NOMO-1 treated with dmso at 0.1 percent for 144 hours (cell line): ENCODE measurements around the gene NTNG2.
A peak's percentile ranks its signal among the peaks of the same experiment; 100 is the strongest.

Source experiments
- DNase-seq: peaks from one replicate; lab custom pipeline; 2025; ENCODE audit not compliant: unreplicated experiment; lab: John Stamatoyannopoulos, UW

Gene NTNG2

DNA sequence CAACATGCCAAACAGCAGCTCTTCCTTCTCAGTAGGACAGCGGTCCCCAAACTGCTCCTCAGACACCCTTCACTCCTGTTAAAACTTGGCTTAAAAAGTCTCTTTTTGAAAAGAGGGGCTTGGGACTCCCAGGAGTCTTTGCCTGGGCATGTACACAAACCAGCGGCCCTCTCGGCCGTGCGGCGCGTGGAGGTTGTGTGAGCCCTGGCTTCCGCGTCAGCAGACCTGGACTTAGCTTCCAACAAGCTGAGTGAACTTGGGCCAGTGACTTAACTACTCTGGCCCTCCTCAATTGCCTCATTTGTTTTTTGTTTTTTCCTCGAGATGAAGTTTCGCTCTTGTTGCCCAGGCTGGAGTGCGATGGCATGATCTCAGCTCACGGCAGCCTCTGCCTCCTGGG, 15.3 kb upstream of the NTNG2 start:
- DNase-seq: no peak

- no peak for DNase-seq
These were observed 14.5 kb upstream of the NTNG2 start for GRCh38 chr9:132147331-132147730.

DNA sequence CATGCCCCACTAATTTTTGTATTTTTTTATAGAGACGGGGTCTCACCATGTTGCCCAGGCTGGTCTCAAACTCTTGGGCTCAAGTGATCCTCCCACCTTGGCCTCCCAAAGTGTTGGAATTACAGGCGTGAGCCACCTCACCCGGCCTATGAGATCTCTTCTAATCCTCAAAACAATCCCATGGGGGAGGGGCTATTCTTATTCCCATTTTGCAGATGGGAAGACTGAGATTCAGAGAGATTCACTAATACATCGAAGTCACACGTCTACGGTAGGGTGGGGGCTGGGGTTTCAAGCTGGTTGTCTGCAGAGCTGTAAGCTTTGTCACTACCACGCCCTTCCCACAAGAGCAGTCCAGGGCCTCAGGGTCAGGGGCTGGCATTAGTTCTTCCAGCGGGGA, 14.0 kb upstream of the NTNG2 start:
- DNase-seq: no peak

GRCh38 chr9:132150256-132150655, 11.6 kb upstream of the NTNG2 start:
- no peak for DNase-seq

GRCh38 chr9:132151118-132151517, 10.7 kb upstream of the NTNG2 start:
- no peak for DNase-seq

DNA sequence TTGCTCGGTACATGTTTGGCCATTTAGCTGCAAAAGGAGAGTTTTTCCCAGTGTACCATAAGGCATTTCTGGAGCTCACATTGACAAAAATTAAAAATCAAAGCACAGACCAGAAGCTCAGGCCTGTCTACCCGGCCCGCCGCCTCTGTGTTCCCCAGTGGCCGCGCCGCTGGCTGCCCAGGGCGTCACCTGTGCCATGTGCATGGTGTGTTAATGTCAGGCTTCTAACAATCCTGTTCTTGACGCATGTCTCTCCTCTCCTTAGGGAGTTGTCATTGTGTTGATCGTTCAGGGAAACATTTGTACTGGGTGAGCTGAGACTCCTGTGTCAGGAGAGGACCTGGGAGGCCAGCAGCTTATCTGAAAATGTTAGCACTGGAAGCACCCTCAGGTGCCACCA, 9.6 kb upstream of the NTNG2 start:
- no peak for DNase-seq

DNA sequence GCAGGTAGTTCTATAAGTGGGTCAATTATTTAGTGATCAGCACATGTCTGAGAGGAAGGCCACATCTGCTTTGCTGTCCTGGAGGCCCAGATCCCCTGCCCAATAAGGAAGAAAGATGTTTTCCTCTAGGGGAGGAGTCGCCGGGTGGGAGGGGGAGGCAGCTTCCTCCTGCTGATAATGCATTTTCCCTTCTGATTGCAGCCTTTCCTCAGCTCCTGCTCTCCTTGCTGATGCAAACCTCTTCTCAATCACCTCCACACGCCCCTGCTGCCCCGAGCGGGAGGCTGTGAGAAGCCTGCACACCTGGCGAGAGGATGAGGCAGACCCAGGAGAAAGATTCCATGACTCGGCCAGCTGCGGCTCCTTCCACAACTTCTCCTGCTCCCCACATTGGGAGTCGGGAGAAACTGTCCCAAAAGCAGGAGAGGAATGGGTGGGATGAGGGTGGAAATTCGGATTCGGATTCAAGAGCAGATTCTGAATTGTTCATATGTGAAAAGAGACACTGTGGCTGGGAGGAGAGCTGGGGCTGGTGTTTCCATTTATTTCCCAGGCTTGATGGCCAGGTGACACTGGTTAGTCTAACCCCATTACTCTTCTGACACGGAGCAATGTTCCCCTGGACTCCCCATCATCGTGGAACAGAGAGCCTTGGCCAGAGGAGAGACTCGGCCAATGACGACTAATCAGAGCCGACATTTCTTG, 6.8 kb upstream of the NTNG2 start:
- DNase-seq: no peak

DNA sequence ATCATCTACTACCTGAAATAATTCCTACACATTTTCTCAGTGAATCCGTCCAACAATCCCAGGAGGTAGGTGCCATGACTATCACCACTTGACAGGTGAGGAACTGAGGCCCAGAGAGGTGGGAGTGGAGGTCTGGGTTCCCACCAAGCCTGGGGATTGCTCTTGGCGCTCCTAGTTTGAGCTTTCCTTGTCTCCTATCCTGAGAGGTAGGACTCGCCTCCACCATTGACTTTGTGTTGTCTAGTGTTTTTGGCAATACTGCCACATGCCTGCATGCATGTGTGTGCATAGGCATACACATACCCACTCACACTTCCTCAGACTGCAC, 6.3 kb upstream of the NTNG2 start:
- DNase-seq: no peak

DNA sequence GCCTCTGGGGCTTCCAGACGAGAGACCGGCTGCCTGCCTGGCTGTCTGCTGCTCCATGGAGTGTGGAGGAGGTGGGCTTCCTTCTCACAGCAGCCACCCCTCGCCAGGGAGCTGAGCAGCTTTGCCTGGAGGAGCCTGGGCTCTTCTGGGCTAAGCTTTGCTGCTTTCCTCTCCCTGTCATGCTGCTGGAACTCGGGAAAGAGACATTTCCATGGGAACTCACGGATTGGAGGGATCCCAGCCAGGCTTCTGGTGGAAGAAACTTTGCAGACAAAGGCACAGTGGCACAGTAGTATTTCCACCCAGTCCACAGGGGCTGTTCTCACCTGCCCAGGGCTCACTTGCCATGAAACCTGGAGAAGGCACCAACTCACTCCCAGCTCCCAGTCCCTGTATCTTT, 5.6 kb upstream of the NTNG2 start:
- DNase-seq: no peak

- DNase-seq: no peak
These were observed 4.3 kb upstream of the NTNG2 start for GRCh38 chr9:132157347-132158116.

- DNase-seq: peak; percentile 78
These were observed 786 bp upstream of the NTNG2 start for GRCh38 chr9:132160802-132161742.

- no peak for DNase-seq
These were observed 1.1 kb downstream of the NTNG2 start for GRCh38 chr9:132162764-132163456.

DNA sequence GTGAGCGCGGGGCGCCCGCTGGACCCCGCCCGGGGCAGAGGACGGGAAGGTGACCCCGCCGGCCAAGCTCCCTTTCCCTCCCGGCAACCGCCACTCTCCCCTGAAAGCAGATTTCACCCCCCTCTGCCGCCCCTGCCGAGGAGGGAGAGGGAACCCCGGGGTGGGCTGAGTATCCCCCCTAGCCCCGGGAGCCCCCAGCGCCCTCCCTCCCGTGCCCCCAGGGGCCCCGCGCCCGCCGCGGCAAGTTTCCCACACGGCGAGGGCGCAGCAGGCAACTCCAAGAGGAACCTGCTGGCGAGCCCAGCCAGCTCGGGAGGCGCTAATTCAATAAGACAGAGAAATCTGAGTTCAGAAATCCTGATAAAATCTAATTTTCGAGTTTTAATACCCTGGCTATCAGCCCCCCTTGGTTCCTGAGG, 1.6 kb downstream of the NTNG2 start:
- DNase-seq: no peak

DNA sequence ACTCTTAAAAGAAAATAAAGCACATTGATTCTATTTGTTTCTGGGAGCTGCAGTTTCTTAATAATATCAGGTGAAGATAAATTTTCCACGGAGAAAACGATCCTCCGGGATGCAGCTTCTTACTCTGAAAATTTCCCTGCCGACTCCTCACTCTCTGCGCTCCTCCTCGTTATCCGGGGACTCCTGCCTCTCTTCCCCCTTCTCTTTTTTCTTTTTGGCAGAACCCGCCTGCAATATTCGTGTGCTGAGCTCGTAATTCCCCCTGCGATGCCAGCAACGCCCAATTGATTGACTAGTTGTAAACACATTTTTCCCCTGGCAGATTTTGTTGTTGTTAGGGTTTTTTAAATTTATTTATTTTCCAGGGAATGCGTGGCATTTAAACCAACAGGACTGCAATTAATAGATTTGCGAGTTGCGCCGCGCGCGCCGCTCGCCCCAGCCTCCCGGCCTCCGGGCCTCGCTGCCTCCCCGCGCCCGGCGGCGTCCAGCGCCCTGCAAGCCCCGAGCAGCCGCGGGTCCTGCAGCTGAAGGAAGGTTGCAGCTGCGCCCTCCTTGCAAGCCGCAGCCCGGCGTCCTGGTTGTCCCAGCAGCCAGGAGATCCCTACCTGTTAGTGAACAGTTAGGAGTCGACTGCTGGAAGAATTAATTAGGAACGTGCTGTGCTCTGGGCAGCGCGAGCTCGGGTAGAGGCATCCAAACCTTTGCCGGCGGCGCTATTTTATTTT, 2.2 kb downstream of the NTNG2 start:
- DNase-seq: no peak

DNA sequence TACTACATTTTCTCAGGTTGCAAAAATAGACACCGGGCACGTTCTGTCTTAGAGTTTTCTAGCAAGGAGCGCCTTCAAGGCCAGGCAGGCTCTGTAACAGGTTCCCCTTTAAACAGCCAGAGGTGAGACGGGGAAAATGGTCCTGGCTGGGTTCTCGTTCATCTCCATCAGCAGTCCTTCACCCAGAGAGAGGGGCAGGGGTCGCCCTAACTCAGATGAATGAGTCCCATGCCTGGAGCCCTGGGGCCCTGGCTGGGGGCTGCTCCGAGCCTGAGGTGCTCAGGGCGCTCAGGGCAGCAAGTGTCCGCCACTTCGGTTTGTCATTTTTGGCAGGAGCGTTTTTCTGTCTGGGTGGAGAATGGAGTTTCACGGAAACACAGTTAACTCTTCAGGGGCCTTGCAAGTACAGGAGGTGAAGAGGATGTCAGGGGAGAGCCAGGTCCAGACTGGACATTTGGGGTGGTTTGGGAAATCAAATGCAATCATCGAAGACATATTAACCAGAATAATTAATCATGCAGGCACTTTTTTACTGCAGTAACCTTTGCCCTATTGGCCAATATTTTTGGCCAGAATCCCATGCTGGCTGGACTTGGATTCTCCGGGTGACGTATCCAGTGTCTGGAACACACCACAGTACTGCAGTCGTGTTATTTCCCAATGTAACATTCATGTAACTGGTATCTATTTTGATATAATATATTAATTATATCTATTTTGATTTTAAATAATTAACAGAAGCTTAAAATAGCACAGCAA, 2.9 kb downstream of the NTNG2 start:
- no peak for DNase-seq

GRCh38 chr9:132166599-132166998, 4.7 kb downstream of the NTNG2 start:
- no peak for DNase-seq

- DNase-seq: no peak
These were observed 5.3 kb downstream of the NTNG2 start for GRCh38 chr9:132167192-132167591.

DNA sequence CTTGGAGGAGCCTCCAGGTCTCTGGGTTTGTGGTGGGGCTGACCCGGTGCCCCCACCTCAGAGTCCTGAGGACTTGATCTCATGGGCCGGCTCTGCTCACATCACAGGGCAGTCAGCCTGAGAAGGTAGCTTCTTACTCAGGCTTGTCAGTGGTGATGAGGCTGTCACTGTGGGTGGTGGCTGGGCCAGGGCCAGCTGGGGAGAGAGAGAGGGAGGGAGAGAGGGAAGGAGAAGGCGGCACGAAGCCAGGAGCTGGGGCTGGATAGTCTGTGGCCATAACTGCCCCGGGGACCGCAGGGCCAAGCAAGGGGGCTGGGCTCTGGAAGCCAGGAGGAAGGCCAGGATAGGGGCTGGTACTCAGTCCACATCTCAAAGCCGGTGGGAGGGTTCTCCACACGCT, 6.5 kb downstream of the NTNG2 start:
- no peak for DNase-seq

DNA sequence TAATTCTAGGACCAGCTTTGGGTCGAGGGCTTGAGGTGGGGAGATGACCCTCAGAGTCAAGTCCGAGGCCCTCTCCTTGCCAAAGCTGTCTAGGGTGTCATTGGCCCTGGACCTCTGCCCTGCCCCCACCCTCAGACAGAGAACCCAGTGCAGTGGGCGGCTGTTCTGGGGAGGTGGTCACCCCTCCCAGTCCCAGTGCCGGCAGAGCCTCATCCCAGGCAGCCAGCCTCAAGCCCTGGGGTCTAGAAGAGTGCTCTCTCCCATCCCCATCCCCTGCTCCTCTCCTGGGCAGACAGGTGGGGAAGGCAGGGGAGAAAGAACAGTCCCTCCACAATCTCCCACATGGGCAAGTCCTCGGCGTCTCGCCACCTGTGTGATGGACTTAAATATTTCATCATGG, 7.0 kb downstream of the NTNG2 start:
- no peak for DNase-seq
